Left lobe of liver (tissue), 2 donors: ENCODE results near the gene KLHL4. TPM values are rescaled to one million over a fixed set of nuclear protein-coding genes. Genes with fewer than 3 reads are reported as not detected.
"Not testable (repeated sequence)": the region's sequence is repeated elsewhere in the genome, so short reads cannot be mapped to it uniquely, and the experiment has no call there.

Experiments
- ATAC-seq: fragments of 200-7000 bp; cut with Tn5 transposase; one replicate; pipeline ENCODE4 v1.9.1; 2020; ENCODE audit warnings: mild to moderate bottlenecking, moderate library complexity
- DNase-seq: peaks from one replicate; pipeline ENCODE4 v3.0.0-alpha.2; 2020; ENCODE audit warnings: low spot score
- total RNA-seq: library from RNA; stranded (reverse); gene quantifications from one replicate; pipeline ENCODE4 v1.2.1, GENCODE V29; 2021
- donor health status: DM: no; HTN: no; CAD: no; lungs with moderate emphysema.
- donor health status: DM: no; HTN: yes; CAD: no.

The KLHL4 gene
- total RNA-seq, 1 donor from 2014 or later, result 0.28 TPM

DNA sequence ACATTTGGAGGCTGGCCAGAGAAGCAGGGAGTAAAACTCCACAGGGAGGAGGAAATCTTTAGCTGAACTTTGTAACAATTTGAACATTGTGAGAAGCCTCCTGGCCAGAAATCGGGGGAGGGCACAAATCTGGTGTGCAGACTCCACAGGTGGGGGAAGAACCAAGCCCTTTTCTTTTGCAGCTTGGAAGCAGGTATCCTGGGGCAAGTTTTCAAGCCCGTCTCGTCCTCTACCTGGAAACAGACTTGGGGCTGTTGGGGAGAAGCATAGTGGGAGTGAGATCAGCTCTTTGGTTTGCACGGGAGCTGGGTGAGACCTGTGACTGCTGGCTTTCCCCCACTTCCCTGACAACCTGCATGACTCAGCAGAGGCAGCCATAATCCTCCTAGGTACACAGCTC is 123.8 kb downstream of the KLHL4 start:
- not testable (repeated sequence) for ATAC-seq, DNase-seq

DNA sequence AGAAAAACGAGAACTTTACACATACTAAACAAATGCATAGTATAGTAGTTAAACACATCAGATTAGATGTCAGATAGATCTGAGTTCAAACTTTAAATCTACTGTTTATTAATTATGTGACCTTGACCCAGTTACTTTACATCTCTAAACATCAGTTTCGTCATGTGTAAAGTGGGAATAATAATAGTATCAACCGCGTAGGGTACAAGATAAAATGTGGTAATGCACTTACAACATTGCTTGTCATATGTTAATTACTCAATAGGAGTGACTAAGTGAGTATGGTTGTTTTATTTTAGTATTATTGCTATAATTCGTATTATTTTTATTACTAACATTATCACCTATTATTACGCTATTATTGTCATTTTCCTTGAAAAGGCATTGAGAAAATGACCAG is 144.2 kb downstream of the KLHL4 start:
- DNase-seq (no peak), ATAC-seq (no peak)

DNA sequence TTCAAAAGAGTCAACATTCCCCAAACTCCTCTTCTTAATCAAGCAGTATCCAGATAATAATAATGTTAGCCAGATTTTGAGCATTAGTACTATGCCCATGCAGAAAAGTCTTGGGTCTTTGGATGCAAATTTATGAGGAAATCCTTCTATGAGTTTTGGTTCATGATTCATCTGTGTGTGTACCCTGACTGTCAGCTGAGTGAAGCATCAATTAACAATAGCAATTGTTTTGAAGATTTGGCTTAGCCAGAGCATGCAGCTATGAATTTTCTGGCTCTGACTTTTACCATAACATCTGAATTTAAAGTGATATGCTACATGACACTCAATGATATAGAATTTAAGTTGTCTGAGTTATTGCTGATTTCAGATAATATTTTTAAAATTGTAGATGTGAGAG is 145.8 kb downstream of the KLHL4 start:
- ATAC-seq (no peak), DNase-seq (no peak)

DNA sequence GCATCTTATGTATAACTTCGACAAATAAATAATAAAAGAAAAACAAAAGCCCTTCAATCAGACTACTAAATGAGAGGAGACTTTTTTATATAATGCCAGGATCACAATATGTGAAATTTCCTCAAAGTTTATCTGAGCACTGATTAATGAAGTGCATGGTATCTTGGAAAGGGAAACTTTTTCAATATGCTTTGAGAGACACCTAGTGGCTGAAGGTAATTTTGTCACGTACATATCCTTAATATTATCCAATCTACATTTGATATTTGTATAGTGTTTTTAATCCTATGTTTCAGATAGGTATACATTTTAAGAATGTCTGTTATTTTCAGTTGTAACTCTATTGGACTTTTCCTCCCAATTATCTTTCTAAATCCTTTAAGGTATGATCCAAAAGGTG is 146.8 kb downstream of the KLHL4 start:
- DNase-seq (no peak), ATAC-seq (peak; percentile 57)

DNA sequence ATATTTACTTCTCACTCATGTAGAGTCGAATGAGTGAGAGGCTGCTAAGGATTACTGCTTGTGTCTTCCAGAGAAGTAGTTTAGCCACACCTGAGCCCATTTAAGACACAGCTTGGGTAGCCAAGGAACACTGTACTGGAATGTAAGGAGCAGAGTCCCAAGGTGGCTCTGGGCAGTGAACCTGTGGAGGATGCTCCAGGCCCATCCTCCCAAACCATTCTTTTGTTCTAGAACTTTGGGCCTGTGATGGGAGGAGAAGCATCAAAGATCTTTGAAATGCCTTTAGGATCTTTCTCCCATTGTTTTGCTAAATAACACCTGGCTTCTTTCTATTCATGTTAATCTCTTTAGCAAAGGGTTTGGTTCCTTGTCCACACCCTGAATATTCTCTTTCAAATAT is 162.2 kb downstream of the KLHL4 start:
- ATAC-seq, result no peak

DNA sequence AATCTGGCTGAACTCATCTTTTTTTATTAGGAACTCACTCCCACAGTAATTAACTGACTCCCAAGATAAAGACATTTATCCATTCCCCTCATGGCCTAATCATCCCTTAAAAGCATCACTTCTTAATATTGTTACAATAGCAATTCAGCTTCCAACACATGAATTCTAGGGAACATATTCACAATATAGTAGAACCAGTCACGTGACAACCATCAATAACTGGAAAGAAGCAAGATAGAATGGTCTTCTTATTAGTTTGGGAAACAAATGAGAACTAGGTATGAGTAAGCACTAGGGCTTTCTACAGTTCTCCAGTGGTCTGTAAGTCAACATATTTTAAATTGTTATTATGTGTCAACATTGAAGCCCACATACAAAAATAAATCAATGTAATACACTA is 170.1 kb downstream of the KLHL4 start:
- DNase-seq (no peak), ATAC-seq (no peak)

More for the DNA sequence above, 162.2 kb downstream of the KLHL4 start:
- no peak for DNase-seq

DNA sequence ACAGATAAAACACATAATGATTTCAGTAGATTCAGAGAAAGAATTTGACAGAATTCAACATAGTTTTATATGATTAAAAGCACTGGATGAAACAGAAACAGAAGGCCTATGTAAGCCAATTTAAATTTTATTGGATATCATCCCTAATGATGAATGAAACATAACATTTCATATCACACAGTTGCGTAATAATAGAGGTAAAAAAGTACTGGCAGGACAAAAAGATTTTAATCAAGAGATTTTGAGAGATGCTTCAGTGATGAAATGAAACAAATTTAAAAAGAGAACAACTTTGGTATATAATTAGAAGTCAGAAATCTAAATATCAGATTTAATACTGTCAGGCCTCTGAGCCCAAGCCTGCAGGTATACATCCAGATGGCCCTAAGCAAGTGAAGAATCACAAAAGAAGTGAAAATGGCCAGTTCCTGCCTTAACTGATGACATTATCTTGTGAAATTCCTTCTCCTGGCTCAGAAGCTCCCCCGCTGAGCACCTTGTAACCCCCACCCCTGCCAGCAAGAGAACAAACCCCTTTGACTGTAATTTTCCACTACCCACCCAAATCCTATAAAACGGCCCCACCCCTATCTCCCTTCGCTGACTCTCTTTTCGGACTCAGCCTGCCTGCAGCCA is 170.6 kb downstream of the KLHL4 start:
- DNase-seq, ATAC-seq: not testable (repeated sequence)

DNA sequence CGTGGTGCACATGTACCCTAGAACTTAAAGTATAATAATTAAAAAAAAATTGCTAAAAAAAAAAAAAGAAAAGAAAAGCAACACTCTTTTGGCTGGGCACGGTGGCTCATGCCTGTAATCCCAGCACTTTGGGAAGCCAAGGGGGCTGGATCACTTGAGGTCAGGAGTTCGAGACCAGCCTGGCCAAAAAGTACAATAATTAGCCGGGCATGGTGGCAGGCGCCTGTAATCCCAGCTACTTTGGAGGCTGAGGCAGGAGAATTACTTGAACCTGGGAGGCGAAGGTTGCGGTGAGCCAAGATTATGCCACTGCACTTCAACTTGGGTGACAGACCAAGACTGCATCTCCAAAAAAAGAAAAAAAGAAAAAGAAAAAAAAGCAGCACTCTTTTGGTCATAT is 171.6 kb downstream of the KLHL4 start:
- ATAC-seq, DNase-seq: not testable (repeated sequence)

DNA sequence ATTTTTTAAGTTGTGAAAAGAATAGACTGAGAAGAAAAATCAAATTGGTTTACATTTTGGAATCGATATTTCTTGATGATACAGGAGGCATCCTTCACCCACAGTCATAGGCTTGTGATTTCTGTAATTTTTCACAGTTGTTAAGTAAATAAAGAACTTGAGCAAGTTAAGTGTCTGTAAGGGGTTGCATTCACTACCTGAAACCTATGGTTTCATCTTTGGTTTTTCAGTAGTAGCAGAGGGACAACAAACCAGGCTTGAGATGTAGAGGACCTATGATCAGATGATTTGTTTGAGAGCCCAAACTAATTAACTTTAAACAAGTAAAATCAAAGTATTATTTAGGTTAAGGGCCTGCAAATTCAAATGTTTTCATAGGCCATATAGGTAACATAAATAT is 175.6 kb downstream of the KLHL4 start:
- ATAC-seq (no peak), DNase-seq (no peak)

DNA sequence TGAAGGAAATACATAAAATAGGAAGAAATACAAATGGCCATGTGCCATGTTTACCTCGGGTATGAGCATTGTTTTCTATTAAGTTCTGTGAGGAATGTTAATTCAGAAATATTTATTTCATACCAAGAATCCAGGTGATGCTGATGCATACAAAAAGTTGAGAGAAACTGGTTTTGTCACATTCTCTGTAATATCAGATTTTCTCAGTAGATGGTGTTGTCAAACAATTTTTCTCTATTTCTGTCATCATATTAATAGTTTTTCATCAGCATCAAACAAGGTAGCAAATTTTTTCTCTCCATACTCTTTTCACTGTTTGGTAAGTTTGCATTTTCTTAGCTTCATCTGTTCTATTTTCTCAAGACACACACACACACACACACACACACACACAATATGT is 179.8 kb downstream of the KLHL4 start:
- ATAC-seq (no peak), DNase-seq (no peak)

DNA sequence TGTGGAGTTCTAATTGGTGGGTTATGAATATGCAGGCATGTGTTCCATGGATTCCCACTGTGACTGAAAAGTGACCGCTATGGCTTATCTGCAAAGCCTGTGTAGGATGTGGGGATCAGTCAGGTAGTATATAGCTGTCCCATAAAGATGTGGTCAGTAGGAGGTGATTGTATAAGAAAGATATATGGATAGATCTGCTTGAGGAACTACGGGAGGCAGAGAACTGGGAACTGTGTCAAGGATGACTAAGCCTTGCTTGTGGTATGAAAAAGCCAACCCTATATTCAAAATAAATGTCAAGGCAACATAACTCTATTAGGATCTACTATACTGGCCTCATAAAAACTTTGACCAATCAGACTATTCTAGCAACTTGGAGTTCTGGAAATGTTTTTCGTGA is 185.2 kb downstream of the KLHL4 start:
- DNase-seq (no peak), ATAC-seq (no peak)

DNA sequence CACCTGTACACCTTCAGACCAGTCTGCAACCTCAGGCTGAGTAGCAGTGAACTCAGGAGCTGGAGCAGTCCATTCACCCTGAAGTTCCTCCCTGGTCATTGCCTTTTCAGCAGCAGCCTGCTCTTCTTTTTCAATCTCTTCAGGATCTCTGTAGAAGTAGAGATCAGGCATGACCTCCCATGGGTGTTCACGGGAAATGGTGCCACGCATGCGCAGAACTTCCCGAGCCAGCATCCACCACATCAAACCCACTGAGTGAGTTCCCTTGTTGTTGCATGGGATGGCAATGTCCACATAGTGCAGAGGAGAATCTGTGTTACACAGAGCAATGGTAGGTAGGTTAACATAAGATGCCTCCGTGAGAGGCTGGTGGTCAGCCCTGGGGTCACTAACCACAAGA is 185.9 kb downstream of the KLHL4 start:
- DNase-seq, ATAC-seq: not testable (repeated sequence)

DNA sequence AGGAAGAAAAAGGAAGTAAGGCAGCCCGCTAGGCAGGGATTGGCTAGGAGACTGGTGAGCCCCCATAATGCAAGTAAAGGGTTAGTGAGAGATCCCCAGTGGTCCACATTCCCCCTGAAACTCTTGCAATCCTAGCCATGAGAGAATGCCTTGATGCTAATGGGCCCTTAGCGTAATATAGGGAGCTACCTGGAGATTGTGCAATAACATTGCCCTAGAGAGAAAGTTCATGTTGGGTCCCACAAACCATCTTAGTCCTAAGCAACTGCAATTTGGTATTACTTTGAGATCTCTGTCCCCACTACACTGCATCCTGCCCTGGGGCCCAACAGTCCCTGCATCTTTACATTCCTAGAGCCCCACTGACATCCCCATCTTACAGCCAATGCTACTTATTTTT is 188.5 kb downstream of the KLHL4 start:
- DNase-seq (no peak), ATAC-seq (no peak)

DNA sequence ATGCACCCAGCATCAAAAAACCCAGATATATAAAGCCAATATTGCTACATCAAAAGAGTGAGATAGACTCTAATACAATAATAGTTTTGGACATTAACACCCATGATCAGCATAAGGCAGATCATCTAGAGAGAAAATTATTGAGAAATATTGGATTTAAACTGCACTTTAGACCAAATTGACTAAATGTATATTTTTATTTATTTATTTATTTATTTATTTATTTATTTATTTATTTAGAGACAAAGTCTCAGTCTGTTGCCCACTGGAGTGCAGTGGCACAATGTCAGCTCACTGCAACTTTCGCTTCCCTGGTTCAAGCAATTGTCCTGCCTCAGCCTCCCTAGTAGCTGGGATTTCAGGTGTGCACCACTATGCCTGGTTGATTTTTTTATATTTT is 193.0 kb downstream of the KLHL4 start:
- no peak for DNase-seq
- no peak for ATAC-seq
